H1 (cell line): Measurements from ENCODE around the gene SKAP2.

Source experiments
- CEBPB ChIP-seq: IDR thresholded peaks from 2 replicates; pipeline ENCODE4 v1.6.1; 2012; ENCODE audit warnings: low read depth, low read length
- CHD2 ChIP-seq: IDR thresholded peaks from 2 replicates; pipeline ENCODE4 v1.6.1; 2012; ENCODE audit warnings: low read length, improper control_type of control experiment
- EZH2 ChIP-seq: fragments of 200-600 bp; sonication (generic); IDR thresholded peaks from 2 replicates; pipeline ENCODE4 v1.7.1; 2012; ENCODE audit warnings: low read depth, mild to moderate bottlenecking, moderate library complexity, low read length, inconsistent platforms; ENCODE audit not compliant: severe bottlenecking
- KDM1A ChIP-seq: fragments of 200-600, 300-600 bp; sonication (generic); IDR thresholded peaks from 2 replicates; pipeline ENCODE4 v1.7.1; 2016; ENCODE audit warnings: mild to moderate bottlenecking, low read length, borderline replicate concordance
- POLR2A ChIP-seq, 2 experiments: IDR thresholded peaks; 1 replicate in 1 of 2; 2 replicates in 1 of 2; pipeline ENCODE4 v1.6.1; 2011; ENCODE audit warnings: low read depth in 2 of 2, low read length in 2 of 2, mild to moderate bottlenecking in 2 of 2; ENCODE audit errors: control extremely low read depth in 1 of 2
- RAD21 ChIP-seq, 2 experiments: IDR thresholded peaks in 1 of 2; conservative IDR thresholded peaks in 1 of 2; 2 replicates each; pipeline ENCODE4 v1.6.1; 2011; ENCODE audit warnings: low read depth in 2 of 2, low read length in 2 of 2, improper control_type of control experiment in 1 of 2, inconsistent platforms in 1 of 2, mild to moderate bottlenecking in 1 of 2, moderate library complexity in 1 of 2
- SP1 ChIP-seq: IDR thresholded peaks from 2 replicates; pipeline ENCODE4 v1.6.1; 2011; ENCODE audit warnings: low read depth, low read length
- TAF1 ChIP-seq: IDR thresholded peaks from 2 replicates; pipeline ENCODE4 v1.6.1; 2011; ENCODE audit warnings: mild to moderate bottlenecking, low read depth, low read length
- TAF7 ChIP-seq: optimal IDR thresholded peaks from 2 replicates; pipeline ENCODE3; 2011; ENCODE audit warnings: low read depth, mild to moderate bottlenecking, inconsistent platforms, low read length, moderate library complexity, borderline replicate concordance
- YY1 ChIP-seq: IDR thresholded peaks from 2 replicates; pipeline ENCODE4 v1.6.1; 2011; ENCODE audit warnings: low read depth, mild to moderate bottlenecking, low read length
- ZNF274 ChIP-seq: IDR thresholded peaks from 2 replicates; pipeline ENCODE4 v1.7.0; 2012; ENCODE audit warnings: low read length, borderline replicate concordance; ENCODE audit errors: extremely low read depth
- TF ChIP-seq, protein P1 (sequence below), 3 experiments: IDR thresholded peaks; 1 replicate in 2 of 3; 2 replicates in 1 of 3; pipeline versions ENCODE4 v1.5.1 to v1.6.1; 2011; ENCODE audit warnings: low read length in 3 of 3, mild to moderate bottlenecking in 3 of 3, inconsistent platforms in 2 of 3, low read depth in 1 of 3, moderate library complexity in 1 of 3; ENCODE audit not compliant: insufficient read depth in 1 of 3; ENCODE audit errors: control extremely low read depth in 1 of 3

DNA sequence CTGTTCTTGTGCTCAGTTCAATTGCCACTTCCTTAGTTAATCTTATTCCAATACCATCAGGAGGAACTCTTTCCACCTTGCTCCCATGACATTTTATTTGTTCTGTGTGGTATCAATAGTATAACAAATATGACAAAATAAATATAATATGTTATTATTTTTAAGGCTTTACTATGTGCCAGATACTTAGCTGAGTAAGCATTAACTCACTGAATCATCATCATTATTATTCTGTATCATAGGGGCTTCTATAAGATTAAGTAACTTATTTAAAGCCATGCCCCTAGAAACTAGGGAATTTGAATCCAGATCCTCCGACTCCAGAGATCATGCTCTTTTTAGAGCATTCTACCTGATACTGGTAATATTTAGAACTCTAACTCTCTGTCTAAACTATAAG is 33.5 kb upstream of the SKAP2 start:
- TF ChIP-seq KDM1A (no peak), POLR2A (IDR thresholded peaks at IDR 0.05; ENCODE audit: control extremely low read depth in 1 of 2, low read depth in 2 of 2, low read length in 2 of 2) (no peak), TAF7 (no peak), YY1 (no peak), RAD21 (IDR thresholded peaks at IDR 0.05 in 1 of 2, conservative IDR thresholded peaks at IDR 0.05 in 1 of 2; ENCODE audit: low read depth in 2 of 2, low read length in 2 of 2) (no peak), SP1 (no peak), EZH2 (no peak), ZNF274 (no peak), CHD2 (no peak), TAF1 (no peak), CEBPB (no peak)
- TF ChIP-seq, protein P1, sequence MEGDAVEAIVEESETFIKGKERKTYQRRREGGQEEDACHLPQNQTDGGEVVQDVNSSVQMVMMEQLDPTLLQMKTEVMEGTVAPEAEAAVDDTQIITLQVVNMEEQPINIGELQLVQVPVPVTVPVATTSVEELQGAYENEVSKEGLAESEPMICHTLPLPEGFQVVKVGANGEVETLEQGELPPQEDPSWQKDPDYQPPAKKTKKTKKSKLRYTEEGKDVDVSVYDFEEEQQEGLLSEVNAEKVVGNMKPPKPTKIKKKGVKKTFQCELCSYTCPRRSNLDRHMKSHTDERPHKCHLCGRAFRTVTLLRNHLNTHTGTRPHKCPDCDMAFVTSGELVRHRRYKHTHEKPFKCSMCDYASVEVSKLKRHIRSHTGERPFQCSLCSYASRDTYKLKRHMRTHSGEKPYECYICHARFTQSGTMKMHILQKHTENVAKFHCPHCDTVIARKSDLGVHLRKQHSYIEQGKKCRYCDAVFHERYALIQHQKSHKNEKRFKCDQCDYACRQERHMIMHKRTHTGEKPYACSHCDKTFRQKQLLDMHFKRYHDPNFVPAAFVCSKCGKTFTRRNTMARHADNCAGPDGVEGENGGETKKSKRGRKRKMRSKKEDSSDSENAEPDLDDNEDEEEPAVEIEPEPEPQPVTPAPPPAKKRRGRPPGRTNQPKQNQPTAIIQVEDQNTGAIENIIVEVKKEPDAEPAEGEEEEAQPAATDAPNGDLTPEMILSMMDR (IDR thresholded peaks at IDR 0.05; ENCODE audit: control extremely low read depth in 1 of 3, insufficient read depth in 1 of 3, low read depth in 1 of 3, low read length in 3 of 3) = no peak
